ENCODE results near the gene CUL4B.

DNA sequence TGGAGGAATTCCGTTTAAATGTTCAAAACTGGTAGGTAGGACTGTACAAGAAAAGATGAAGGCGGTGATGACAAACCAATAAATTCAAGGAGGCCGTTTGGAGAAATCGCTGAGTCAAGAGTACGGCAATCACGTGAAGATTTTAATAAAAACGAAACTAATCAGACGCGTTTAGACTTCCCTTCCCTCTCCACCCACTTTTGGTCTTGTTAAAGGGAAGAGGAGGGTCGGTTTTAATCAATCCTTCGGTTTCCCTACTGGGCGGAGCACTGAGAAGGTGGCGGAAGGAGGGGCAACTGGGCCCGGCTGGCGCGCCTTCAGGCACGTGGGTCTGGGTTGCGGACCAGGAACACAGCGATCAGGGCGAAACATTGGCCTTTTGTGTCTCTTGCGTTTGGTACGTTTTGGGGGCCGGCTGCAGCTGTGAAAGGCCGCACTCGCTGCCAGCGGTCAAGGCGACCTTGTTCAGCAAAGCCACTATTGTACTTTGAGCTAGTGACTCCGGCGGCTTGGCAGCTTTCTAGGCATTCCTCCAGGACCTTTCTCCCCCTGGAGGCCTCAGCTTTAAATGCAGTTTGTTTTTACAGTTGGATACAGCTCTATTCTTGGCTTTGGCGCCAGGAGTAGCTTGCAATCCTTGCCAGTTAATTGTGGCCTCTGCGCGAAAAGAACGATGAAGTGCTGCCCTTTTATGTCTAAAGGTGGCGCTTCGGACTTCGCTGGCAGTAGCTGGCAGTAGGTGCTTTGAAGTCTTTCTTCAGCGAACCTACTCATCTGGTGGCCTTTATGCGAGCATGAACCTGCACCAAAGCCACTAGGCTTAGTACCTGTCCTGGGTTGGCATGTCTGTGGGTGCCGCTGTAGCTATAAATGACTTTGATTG, 74.9 kb downstream of the CUL4B start:
- TF ChIP-seq, protein P1, sequence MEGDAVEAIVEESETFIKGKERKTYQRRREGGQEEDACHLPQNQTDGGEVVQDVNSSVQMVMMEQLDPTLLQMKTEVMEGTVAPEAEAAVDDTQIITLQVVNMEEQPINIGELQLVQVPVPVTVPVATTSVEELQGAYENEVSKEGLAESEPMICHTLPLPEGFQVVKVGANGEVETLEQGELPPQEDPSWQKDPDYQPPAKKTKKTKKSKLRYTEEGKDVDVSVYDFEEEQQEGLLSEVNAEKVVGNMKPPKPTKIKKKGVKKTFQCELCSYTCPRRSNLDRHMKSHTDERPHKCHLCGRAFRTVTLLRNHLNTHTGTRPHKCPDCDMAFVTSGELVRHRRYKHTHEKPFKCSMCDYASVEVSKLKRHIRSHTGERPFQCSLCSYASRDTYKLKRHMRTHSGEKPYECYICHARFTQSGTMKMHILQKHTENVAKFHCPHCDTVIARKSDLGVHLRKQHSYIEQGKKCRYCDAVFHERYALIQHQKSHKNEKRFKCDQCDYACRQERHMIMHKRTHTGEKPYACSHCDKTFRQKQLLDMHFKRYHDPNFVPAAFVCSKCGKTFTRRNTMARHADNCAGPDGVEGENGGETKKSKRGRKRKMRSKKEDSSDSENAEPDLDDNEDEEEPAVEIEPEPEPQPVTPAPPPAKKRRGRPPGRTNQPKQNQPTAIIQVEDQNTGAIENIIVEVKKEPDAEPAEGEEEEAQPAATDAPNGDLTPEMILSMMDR (IDR thresholded peaks at IDR 0.05; ENCODE audit: low read depth, low read length), result peak; percentile 38
- no peak for TF ChIP-seq POLR2A (IDR thresholded peaks at IDR 0.05; ENCODE audit: extremely low read depth, insufficient read length)
- TF ChIP-seq, protein P2, sequence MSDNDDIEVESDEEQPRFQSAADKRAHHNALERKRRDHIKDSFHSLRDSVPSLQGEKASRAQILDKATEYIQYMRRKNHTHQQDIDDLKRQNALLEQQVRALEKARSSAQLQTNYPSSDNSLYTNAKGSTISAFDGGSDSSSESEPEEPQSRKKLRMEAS (IDR thresholded peaks at IDR 0.05; ENCODE audit: low read depth, low read length), result peak; percentile 71; the same call in 1 of the 2 replicates

Data from NB4 (cell line).